AG09309 (cell line): ENCODE measurements around the gene DCUN1D3.

Experiments used
- DNase-seq: peaks from one replicate; pipeline ENCODE4 v3.0.0-alpha.2; 2010; ENCODE audit warnings: low read depth
- H3K4me3 ChIP-seq: 2 replicates; pipeline ENCODE4 v1.5.1; 2011; ENCODE audit warnings: mild to moderate bottlenecking, low read depth, low read length, moderate library complexity; ENCODE audit not compliant: control insufficient read depth
- CTCF ChIP-seq: IDR thresholded peaks from 2 replicates; pipeline ENCODE4 v1.5.1; 2011; ENCODE audit warnings: mild to moderate bottlenecking, low read depth, low read length, inconsistent platforms; ENCODE audit not compliant: insufficient read depth, control insufficient read depth; ENCODE audit errors: missing control alignments

The DCUN1D3 gene

GRCh38 chr16:20859699-20860098 is 40.5 kb downstream of the DCUN1D3 start:
- no peak for TF ChIP-seq CTCF
- H3K4me3 ChIP-seq: no peak overlapping the region
- no peak for DNase-seq

GRCh38 chr16:20859229-20859628 is 40.9 kb downstream of the DCUN1D3 start:
- DNase-seq: no peak
- no peak overlapping the region for H3K4me3 ChIP-seq
- TF ChIP-seq CTCF: no peak

GRCh38 chr16:20857281-20857680 is 42.9 kb downstream of the DCUN1D3 start:
- TF ChIP-seq CTCF: no peak
- no peak overlapping the region for H3K4me3 ChIP-seq
- no peak for DNase-seq

- DNase-seq: no peak
These were observed 45.2 kb downstream of the DCUN1D3 start for GRCh38 chr16:20854963-20855362.

GRCh38 chr16:20853981-20854620 is 46.1 kb downstream of the DCUN1D3 start:
- no peak for DNase-seq
- TF ChIP-seq CTCF: no peak
- H3K4me3 ChIP-seq: no peak overlapping the region

More at GRCh38 chr16:20854963-20855362, 45.2 kb downstream of the DCUN1D3 start:
- TF ChIP-seq CTCF: no peak
- no peak overlapping the region for H3K4me3 ChIP-seq

GRCh38 chr16:20853143-20853542 is 47.0 kb downstream of the DCUN1D3 start:
- DNase-seq: no peak
- no peak for TF ChIP-seq CTCF
- no peak overlapping the region for H3K4me3 ChIP-seq
